Measurements from ENCODE around the gene SH3RF1.
A peak's percentile ranks its signal among the peaks of the same experiment; 100 is the strongest.

DNA sequence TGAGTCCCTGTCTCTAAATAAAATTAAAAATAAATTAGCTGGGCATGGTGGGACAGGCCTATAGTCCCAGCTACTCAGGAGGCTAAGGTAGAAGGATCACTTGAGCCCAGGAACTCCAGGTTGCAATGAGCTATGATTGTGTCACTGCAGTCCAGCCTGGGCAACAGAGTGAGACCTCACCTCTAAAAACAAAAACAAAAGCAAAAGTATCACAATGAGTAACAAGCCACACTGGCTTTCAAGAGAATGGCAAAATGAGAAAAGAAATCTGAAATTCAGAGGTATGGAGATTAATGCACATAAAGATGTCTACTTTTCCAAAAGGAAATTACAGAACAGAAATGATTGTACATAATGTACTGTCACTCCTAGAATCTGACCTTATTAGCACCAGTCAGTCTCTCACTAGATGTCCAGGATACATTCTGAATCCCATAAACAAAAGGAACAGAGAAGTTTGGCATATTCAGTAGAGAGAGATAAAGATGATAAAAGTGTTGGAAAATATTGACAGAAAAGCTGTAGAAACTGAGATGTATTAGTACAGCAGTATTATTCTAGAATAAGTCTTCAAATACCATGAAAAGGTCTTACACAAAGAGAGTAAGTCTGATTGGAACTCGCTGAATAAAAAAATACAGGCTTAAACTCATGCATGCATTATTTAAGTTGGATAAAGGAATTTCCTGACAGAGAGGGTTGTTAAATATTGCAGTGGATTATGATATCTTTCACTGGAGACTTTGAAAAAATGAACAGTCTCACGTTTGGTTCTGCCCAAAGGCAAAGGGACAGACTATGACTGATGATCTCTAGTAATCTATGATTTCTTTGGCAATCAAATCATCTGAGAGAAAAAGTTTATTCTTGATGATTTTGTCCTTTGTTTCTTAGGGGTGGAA lies 102.5 kb downstream of the SH3RF1 start:
- no peak for TF ChIP-seq POLR2A (IDR thresholded peaks at IDR 0.05; ENCODE audit: low read depth, low read length)
- no peak for TF ChIP-seq POLR2AphosphoS5 (IDR thresholded peaks at IDR 0.05; ENCODE audit: low read depth, low read length)
- TF ChIP-seq TAF1 (IDR thresholded peaks at IDR 0.05; ENCODE audit: low read depth, low read length): no peak
- TF ChIP-seq PAX5 (IDR thresholded peaks at IDR 0.05; ENCODE audit: insufficient read depth, low read length, severe bottlenecking): peak; percentile 33
- TF ChIP-seq SPI1 (IDR thresholded peaks at IDR 0.05; ENCODE audit: low read depth, low read length): no peak

All from GM12891 (cell line).